Endometrial microvascular endothelial cells (primary cell): Measurements from ENCODE around the gene CHRD. TPM values are rescaled to one million over a fixed set of nuclear protein-coding genes. Genes with fewer than 3 reads are reported as not detected.

ENCODE experiments used
- in situ Hi-C: cut with HindIII; loops from 2 replicates; pipeline ENCODE4 v1.10.0; 2017; ENCODE audit warnings: low sequenced_read_pairs, low pct_unique_long_range_greater_than_20kb; ENCODE audit errors: inconsistent ontology term
- total RNA-seq: library from RNA; depleted of rRNA; stranded (reverse); fragments of >200 nt; gene quantifications from one replicate; pipeline ENCODE4 v1.2.3, GENCODE V29; 2015; ENCODE audit errors: inconsistent ontology term

The CHRD gene
- total RNA-seq, 1 donor from 2014 or later: 0.09 TPM

GRCh38 chr3:184345317-184346144, 34.3 kb upstream of the CHRD start:
- in situ Hi-C loops: no loop called here

GRCh38 chr3:184346480-184347190, 33.2 kb upstream of the CHRD start:
- in situ Hi-C loops: no loop called here

- in situ Hi-C loops: no loop called here
Measured at GRCh38 chr3:184347321-184348056, 32.4 kb upstream of the CHRD start.

- in situ Hi-C loops: no loop called here
Measured at GRCh38 chr3:184348057-184348382, 31.8 kb upstream of the CHRD start.

- in situ Hi-C loops: no loop called here
Measured at GRCh38 chr3:184349563-184350470, 30.0 kb upstream of the CHRD start.

GRCh38 chr3:184350618-184351017, 29.2 kb upstream of the CHRD start:
- in situ Hi-C loops: no loop called here

- in situ Hi-C loops: no loop called here
Measured at GRCh38 chr3:184351511-184352148, 28.2 kb upstream of the CHRD start.

- in situ Hi-C loops: no loop called here
Measured at GRCh38 chr3:184352149-184352785, 27.6 kb upstream of the CHRD start.

GRCh38 chr3:184352897-184353545, 26.8 kb upstream of the CHRD start:
- in situ Hi-C loops: no loop called here

- in situ Hi-C loops: no loop called here
Measured at GRCh38 chr3:184353546-184353941, 26.3 kb upstream of the CHRD start.

GRCh38 chr3:184354121-184354728, 25.6 kb upstream of the CHRD start:
- in situ Hi-C loops: no loop called here

GRCh38 chr3:184354754-184355153, 25.1 kb upstream of the CHRD start:
- in situ Hi-C loops: no loop called here

GRCh38 chr3:184355261-184356040, 24.4 kb upstream of the CHRD start:
- in situ Hi-C loops: no loop called here

GRCh38 chr3:184357248-184358123, 22.4 kb upstream of the CHRD start:
- in situ Hi-C loops: no loop called here

GRCh38 chr3:184358124-184358767, 21.6 kb upstream of the CHRD start:
- in situ Hi-C loops: no loop called here
